ENCODE measurements around the gene IL13.

IL13 gene

GRCh38 chr5:132666310-132667123 lies 8.5 kb downstream of the IL13 start:
- 95% methylated on average over 12 of the region's 16 CpGs for WGBS (ENCODE audit: insufficient coverage)
- no peaks in the 10 kb centered on the region for H3K27me3 ChIP-seq (replicated peaks in 2 of 5; ENCODE audit: control insufficient read depth in 4 of 5, insufficient read depth in 5 of 5, low read length in 4 of 5)
- no peak overlapping the region for H3K4me3 ChIP-seq (ENCODE audit: control insufficient read depth in 1 of 7, extremely low read depth in 1 of 7, insufficient read depth in 4 of 7, low read depth in 2 of 7, low read length in 6 of 7)
- ChIA-PET POLR2A (no interaction called here), CTCF (interaction anchor here (0.9 to 1.3 kb wide), 2 partner anchors 22 to 152 kb away, joined by 3 read pairs; no protein-coding TSS in a partner anchor)
- peaks cover 2 to 21% (median 13%) of the 10 kb centered on the region in 4 experiments for H3K4me1 ChIP-seq (ENCODE audit: control extremely low read depth in 1 of 4, control insufficient read depth in 4 of 4, insufficient read depth in 4 of 4, low read length in 3 of 4)
- no peaks in the 10 kb centered on the region for H3K36me3 ChIP-seq (ENCODE audit: control insufficient read depth in 4 of 4, insufficient read depth in 4 of 4, low read length in 3 of 4)
- H3K9me3 ChIP-seq (ENCODE audit: control extremely low read depth in 1 of 5, control insufficient read depth in 4 of 5, insufficient read depth in 2 of 5, low read depth in 1 of 5, low read length in 4 of 5), result no peaks in the 10 kb centered on the region
- H3K27ac ChIP-seq (ENCODE audit: insufficient read depth in 1 of 2, low read depth in 1 of 2, low read length in 2 of 2, poor library complexity in 1 of 2, severe bottlenecking in 2 of 2), result no peak overlapping the region
- no peak for DNase-seq

DNA sequence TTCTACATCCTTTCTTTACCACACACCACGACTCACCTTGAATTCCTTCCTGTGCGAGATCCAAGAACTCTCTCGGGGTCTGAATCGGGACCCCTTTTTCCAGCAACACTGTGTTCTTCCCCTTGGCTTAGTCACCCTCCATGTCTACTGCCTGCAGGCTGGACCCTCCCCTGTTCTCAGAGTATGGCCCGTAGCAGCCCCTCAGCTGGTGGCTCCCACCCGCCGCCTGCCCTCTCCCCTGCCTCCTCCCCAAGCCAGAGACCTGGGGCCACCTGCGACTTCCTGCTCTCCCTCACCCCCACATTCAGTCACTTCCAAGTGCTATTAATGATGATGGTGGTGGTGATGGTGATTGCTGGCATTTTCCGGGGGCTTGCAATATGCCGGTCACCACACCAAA lies 9.3 kb downstream of the IL13 start:
- WGBS (ENCODE audit: insufficient coverage), result 90% methylated on average over 4 of the region's 10 CpGs
- H3K36me3 ChIP-seq (ENCODE audit: control insufficient read depth in 4 of 4, insufficient read depth in 4 of 4, low read length in 3 of 4), result no peaks in the 10 kb centered on the region
- CTCF ChIA-PET, result interaction anchor here (1.3 kb wide), 1 partner anchor 152 kb away, joined by 3 read pairs; no protein-coding TSS in a partner anchor
- H3K4me3 ChIP-seq (ENCODE audit: control insufficient read depth in 1 of 7, extremely low read depth in 1 of 7, insufficient read depth in 4 of 7, low read depth in 2 of 7, low read length in 6 of 7), result no peak overlapping the region
- H3K27me3 ChIP-seq (replicated peaks in 2 of 5; ENCODE audit: control insufficient read depth in 4 of 5, insufficient read depth in 5 of 5, low read length in 4 of 5), result no peaks in the 10 kb centered on the region
- no peak overlapping the region for H3K27ac ChIP-seq (ENCODE audit: insufficient read depth in 1 of 2, low read depth in 1 of 2, low read length in 2 of 2, poor library complexity in 1 of 2, severe bottlenecking in 2 of 2)
- DNase-seq, result no peak
- no peaks in the 10 kb centered on the region for H3K9me3 ChIP-seq (ENCODE audit: control extremely low read depth in 1 of 5, control insufficient read depth in 4 of 5, insufficient read depth in 2 of 5, low read depth in 1 of 5, low read length in 4 of 5)
- POLR2A ChIA-PET, result no interaction called here
- peaks cover 2 to 18% (median 13%) of the 10 kb centered on the region in 4 experiments for H3K4me1 ChIP-seq (ENCODE audit: control extremely low read depth in 1 of 4, control insufficient read depth in 4 of 4, insufficient read depth in 4 of 4, low read length in 3 of 4)

DNA sequence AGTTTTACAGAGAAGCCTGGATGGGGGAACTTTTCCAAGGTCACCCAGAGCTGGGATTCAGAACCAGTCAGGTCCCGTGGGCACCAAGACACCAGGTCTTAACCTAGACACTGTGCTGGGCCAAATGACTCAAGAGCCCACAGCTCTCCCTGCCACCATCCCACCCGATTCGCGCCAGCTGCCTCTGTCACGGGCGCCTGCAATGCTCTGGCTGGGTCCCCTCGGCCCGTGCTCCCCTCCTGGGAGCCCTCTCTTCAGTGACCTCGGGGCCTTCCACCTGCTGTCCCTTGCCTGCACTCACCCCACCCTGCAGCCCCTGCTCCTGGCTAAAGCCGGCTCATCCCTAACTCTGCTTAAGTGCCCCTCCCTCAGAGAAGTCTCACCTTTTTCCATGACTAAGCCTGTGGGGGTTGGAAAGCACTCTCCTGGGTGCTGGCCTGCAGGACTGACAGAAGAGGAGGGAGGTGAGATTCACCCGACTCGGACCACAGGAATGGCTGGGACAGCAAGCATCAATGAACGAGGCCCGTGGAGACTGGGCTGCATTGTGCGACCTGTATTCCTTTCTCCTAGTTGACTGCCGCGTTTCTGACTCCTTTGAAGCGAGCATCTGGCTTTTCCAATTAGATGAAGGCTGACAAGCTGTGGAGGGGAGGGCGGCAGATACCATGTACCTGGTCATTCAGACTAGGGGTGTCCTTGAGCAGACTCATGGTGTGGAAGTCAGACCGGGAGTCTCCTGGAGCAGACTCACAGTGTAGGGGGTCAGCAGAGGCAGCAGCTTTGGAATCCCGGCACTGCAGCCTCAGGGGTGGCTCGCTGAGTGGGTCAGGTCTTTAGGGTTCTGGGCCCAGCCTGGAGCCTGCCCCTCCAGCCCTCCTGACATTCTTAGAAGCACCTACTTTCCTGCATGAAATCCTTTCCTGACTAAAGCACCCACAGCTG lies 10.1 kb downstream of the IL13 start:
- WGBS (ENCODE audit: insufficient coverage), result 96% methylated on average over 20 of the region's 22 CpGs
- no peak for DNase-seq
- H3K9me3 ChIP-seq (ENCODE audit: control extremely low read depth in 1 of 5, control insufficient read depth in 4 of 5, insufficient read depth in 2 of 5, low read depth in 1 of 5, low read length in 4 of 5), result no peaks in the 10 kb centered on the region
- no peak overlapping the region for H3K4me3 ChIP-seq (ENCODE audit: control insufficient read depth in 1 of 7, extremely low read depth in 1 of 7, insufficient read depth in 4 of 7, low read depth in 2 of 7, low read length in 6 of 7)
- no peaks in the 10 kb centered on the region for H3K27me3 ChIP-seq (replicated peaks in 2 of 5; ENCODE audit: control insufficient read depth in 4 of 5, insufficient read depth in 5 of 5, low read length in 4 of 5)
- H3K27ac ChIP-seq (ENCODE audit: insufficient read depth in 1 of 2, low read depth in 1 of 2, low read length in 2 of 2, poor library complexity in 1 of 2, severe bottlenecking in 2 of 2), result no peak overlapping the region
- POLR2A ChIA-PET, result no interaction called here
- CTCF ChIA-PET, result no interaction called here
- peaks cover 2 to 13% (median 9%) of the 10 kb centered on the region in 4 experiments for H3K4me1 ChIP-seq (ENCODE audit: control extremely low read depth in 1 of 4, control insufficient read depth in 4 of 4, insufficient read depth in 4 of 4, low read length in 3 of 4)
- no peaks in the 10 kb centered on the region for H3K36me3 ChIP-seq (ENCODE audit: control insufficient read depth in 4 of 4, insufficient read depth in 4 of 4, low read length in 3 of 4)

DNA sequence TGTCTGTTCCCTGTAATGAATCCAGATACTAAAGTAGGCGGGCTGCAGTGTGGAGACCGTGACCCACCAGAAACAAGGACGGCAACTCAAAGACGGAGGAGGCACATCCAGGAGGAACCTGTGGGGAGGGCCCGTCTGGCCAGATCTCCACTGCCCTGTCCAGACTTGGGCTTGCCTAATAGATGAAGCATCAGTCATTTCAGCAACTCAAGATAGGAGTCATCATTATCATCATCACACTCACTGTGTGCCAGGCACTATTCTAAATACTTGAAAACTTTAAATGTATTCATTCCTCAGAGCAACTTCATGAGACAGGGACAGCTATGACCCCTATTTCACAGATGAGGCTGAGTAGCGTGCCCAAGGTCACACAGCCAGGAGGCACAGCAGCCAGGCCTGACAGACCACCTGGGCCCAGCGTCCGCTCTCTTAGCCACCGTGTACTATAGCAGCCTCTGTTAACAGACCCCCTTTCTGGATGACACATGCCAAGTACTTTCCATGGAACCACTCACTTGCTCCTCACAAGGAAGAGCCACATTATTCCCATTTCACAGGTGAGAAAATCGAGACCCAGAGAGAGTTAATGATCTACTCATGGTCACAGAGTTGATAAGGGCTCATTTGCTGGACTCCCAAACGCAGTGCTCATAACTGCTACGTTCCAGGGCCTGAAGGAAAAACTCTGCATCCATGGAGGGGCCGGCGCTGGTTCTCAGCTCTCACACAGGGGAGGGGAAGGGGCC lies 10.9 kb downstream of the IL13 start:
- Histone ChIP-seq H3K4me1 (ENCODE audit: control extremely low read depth in 1 of 4, control insufficient read depth in 4 of 4, insufficient read depth in 4 of 4, low read length in 3 of 4) (peaks cover 0 to 5% (median under 1%) of the 10 kb centered on the region in 4 experiments), H3K9me3 (ENCODE audit: control extremely low read depth in 1 of 5, control insufficient read depth in 4 of 5, insufficient read depth in 2 of 5, low read depth in 1 of 5, low read length in 4 of 5) (no peaks in the 10 kb centered on the region), H3K36me3 (ENCODE audit: control insufficient read depth in 4 of 4, insufficient read depth in 4 of 4, low read length in 3 of 4) (no peaks in the 10 kb centered on the region), H3K27ac (ENCODE audit: insufficient read depth in 1 of 2, low read depth in 1 of 2, low read length in 2 of 2, poor library complexity in 1 of 2, severe bottlenecking in 2 of 2) (no peak overlapping the region), H3K27me3 (replicated peaks in 2 of 5; ENCODE audit: control insufficient read depth in 4 of 5, insufficient read depth in 5 of 5, low read length in 4 of 5) (no peaks in the 10 kb centered on the region), H3K4me3 (ENCODE audit: control insufficient read depth in 1 of 7, extremely low read depth in 1 of 7, insufficient read depth in 4 of 7, low read depth in 2 of 7, low read length in 6 of 7) (no peak overlapping the region)
- CTCF ChIA-PET, result interaction anchor here (0.9 kb wide), 1 partner anchor 16 kb away, joined by 3 read pairs; no protein-coding TSS in a partner anchor
- DNase-seq, result no peak
- 92% methylated on average over 13 of the region's 14 CpGs for WGBS (ENCODE audit: insufficient coverage)
- POLR2A ChIA-PET, result no interaction called here

- Histone ChIP-seq H3K9me3 (ENCODE audit: control extremely low read depth in 1 of 5, control insufficient read depth in 4 of 5, insufficient read depth in 2 of 5, low read depth in 1 of 5, low read length in 4 of 5) (no peaks in the 10 kb centered on the region), H3K27ac (ENCODE audit: insufficient read depth in 1 of 2, low read depth in 1 of 2, low read length in 2 of 2, poor library complexity in 1 of 2, severe bottlenecking in 2 of 2) (no peak overlapping the region), H3K4me3 (ENCODE audit: control insufficient read depth in 1 of 7, extremely low read depth in 1 of 7, insufficient read depth in 4 of 7, low read depth in 2 of 7, low read length in 6 of 7) (no peak overlapping the region), H3K4me1 (ENCODE audit: control extremely low read depth in 1 of 4, control insufficient read depth in 4 of 4, insufficient read depth in 4 of 4, low read length in 3 of 4) (peaks cover 0 to under 1% (median 0%) of the 10 kb centered on the region in 4 experiments), H3K27me3 (replicated peaks in 2 of 5; ENCODE audit: control insufficient read depth in 4 of 5, insufficient read depth in 5 of 5, low read length in 4 of 5) (no peaks in the 10 kb centered on the region), H3K36me3 (ENCODE audit: control insufficient read depth in 4 of 4, insufficient read depth in 4 of 4, low read length in 3 of 4) (no peaks in the 10 kb centered on the region)
- POLR2A ChIA-PET, result no interaction called here
- DNase-seq, result no peak
- CTCF ChIA-PET, result interaction anchor here (0.9 to 1.0 kb wide), 2 partner anchors 15 to 142 kb away, joined by 3 read pairs; no protein-coding TSS in a partner anchor
- 100% methylated on average over 5 of the region's 7 CpGs for WGBS (ENCODE audit: insufficient coverage)
Measured at GRCh38 chr5:132669455-132669820, 11.5 kb downstream of the IL13 start.

GRCh38 chr5:132669966-132670882 lies 12.3 kb downstream of the IL13 start:
- Histone ChIP-seq H3K4me3 (ENCODE audit: control insufficient read depth in 1 of 7, extremely low read depth in 1 of 7, insufficient read depth in 4 of 7, low read depth in 2 of 7, low read length in 6 of 7) (no peak overlapping the region), H3K27ac (ENCODE audit: insufficient read depth in 1 of 2, low read depth in 1 of 2, low read length in 2 of 2, poor library complexity in 1 of 2, severe bottlenecking in 2 of 2) (no peak overlapping the region), H3K36me3 (ENCODE audit: control insufficient read depth in 4 of 4, insufficient read depth in 4 of 4, low read length in 3 of 4) (no peaks in the 10 kb centered on the region), H3K4me1 (ENCODE audit: control extremely low read depth in 1 of 4, control insufficient read depth in 4 of 4, insufficient read depth in 4 of 4, low read length in 3 of 4) (no peaks in the 10 kb centered on the region), H3K9me3 (ENCODE audit: control extremely low read depth in 1 of 5, control insufficient read depth in 4 of 5, insufficient read depth in 2 of 5, low read depth in 1 of 5, low read length in 4 of 5) (no peaks in the 10 kb centered on the region), H3K27me3 (replicated peaks in 2 of 5; ENCODE audit: control insufficient read depth in 4 of 5, insufficient read depth in 5 of 5, low read length in 4 of 5) (no peaks in the 10 kb centered on the region)
- over 99% methylated on average over 12 of the region's 16 CpGs for WGBS (ENCODE audit: insufficient coverage)
- ChIA-PET POLR2A (no interaction called here), CTCF (interaction anchor here (0.9 to 1.0 kb wide), 2 partner anchors 15 to 143 kb away, joined by 3 read pairs; no protein-coding TSS in a partner anchor)
- no peak for DNase-seq

All from common myeloid progenitor, CD34-positive (primary cell).